Measurements from ENCODE around the gene RSPH9. TPM values are rescaled to one million over a fixed set of nuclear protein-coding genes. Genes with fewer than 3 reads are reported as not detected.
"Not testable (repeated sequence)": the region's sequence is repeated elsewhere in the genome, so short reads cannot be mapped to it uniquely, and the experiment has no call there.

The RSPH9 gene
- total RNA-seq, 2 donors from 2014 or later = not detected

- H3K9ac ChIP-seq (ENCODE audit: low read depth in 2 of 2, low read length in 2 of 2) = peak overlapping the region; percentile 81 to 99
- TF ChIP-seq CTCF (IDR thresholded peaks at IDR 0.05) = no peak
- no peaks in the 10 kb centered on the region for H3K9me3 ChIP-seq
- H3K36me3 ChIP-seq = no peaks in the 10 kb centered on the region
- no peaks in the 10 kb centered on the region for H3K27me3 ChIP-seq
- intact Hi-C loops (cut with DNase I) = no loop called here
- no peaks in the 10 kb centered on the region for H3K4me1 ChIP-seq
- peak overlapping the region; percentile 94 for H3K27ac ChIP-seq
- peak overlapping the region; percentile 47 for H3K4me3 ChIP-seq
- DNase-seq = peak; percentile 98
These were observed 15.1 kb upstream of the RSPH9 start for GRCh38 chr6:43629505-43630300.

- TF ChIP-seq CTCF (IDR thresholded peaks at IDR 0.05) = no peak
- Histone ChIP-seq H3K27me3 (no peaks in the 10 kb centered on the region), H3K4me3 (no peak overlapping the region), H3K9me3 (no peaks in the 10 kb centered on the region), H3K9ac (ENCODE audit: low read depth in 2 of 2, low read length in 2 of 2) (no peak overlapping the region), H3K4me1 (no peaks in the 10 kb centered on the region), H3K36me3 (no peaks in the 10 kb centered on the region), H3K27ac (no peak overlapping the region)
- no peak for DNase-seq
- intact Hi-C loops (cut with DNase I) = no loop called here
These were observed 13.7 kb upstream of the RSPH9 start for GRCh38 chr6:43630980-43631619.

- intact Hi-C loops (cut with DNase I); H3K27me3 ChIP-seq; H3K27ac ChIP-seq; H3K9ac ChIP-seq (ENCODE audit: low read depth in 2 of 2, low read length in 2 of 2); H3K4me3 ChIP-seq; DNase-seq; H3K9me3 ChIP-seq; H3K36me3 ChIP-seq: not testable (repeated sequence)
- H3K4me1 ChIP-seq = peaks cover 14% of the 10 kb centered on the region
These were observed 11.8 kb upstream of the RSPH9 start for GRCh38 chr6:43633002-43633401.

- intact Hi-C loops (cut with DNase I) = no loop called here
- Histone ChIP-seq H3K27me3 (no peaks in the 10 kb centered on the region), H3K9me3 (no peaks in the 10 kb centered on the region), H3K27ac (peak overlapping the region; percentile 58), H3K4me3 (no peak overlapping the region), H3K36me3 (peaks cover 4% of the 10 kb centered on the region), H3K9ac (ENCODE audit: low read depth in 2 of 2, low read length in 2 of 2) (no peak overlapping the region), H3K4me1 (peaks cover 15% of the 10 kb centered on the region)
- TF ChIP-seq CTCF (IDR thresholded peaks at IDR 0.05) = no peak
- DNase-seq = no peak
These were observed 10.0 kb upstream of the RSPH9 start for GRCh38 chr6:43634702-43635303.

- Histone ChIP-seq H3K27me3 (no peaks in the 10 kb centered on the region), H3K4me3 (peak within 1 kb of the TSS; percentile 60), H3K4me1 (peaks cover 15% of the 10 kb centered on the region), H3K36me3 (peaks cover 13% of the 10 kb centered on the region), H3K9ac (ENCODE audit: low read depth in 2 of 2, low read length in 2 of 2) (peak within 1 kb of the TSS; percentile 83 to 99), H3K27ac (peak within 1 kb of the TSS; percentile 58), H3K9me3 (no peaks in the 10 kb centered on the region)
- peak; percentile 95 for DNase-seq
- intact Hi-C loops (cut with DNase I) = no loop called here
- no peak for TF ChIP-seq CTCF (IDR thresholded peaks at IDR 0.05)
These were observed 9.2 kb upstream of the RSPH9 start, which contains the start of gene MAD2L1BP for GRCh38 chr6:43635387-43636307. MAD2L1BP (plus strand) TSS chr6:43635840; CDS start chr6:43635876, 36 bp downstream.
